Endothelial cell (in vitro differentiated cells): ENCODE data around the gene RFK. TPM values are rescaled to one million over a fixed set of nuclear protein-coding genes. Genes with fewer than 3 reads are reported as not detected.

Experiments used
- DNase-seq: peaks from one replicate; pipeline ENCODE4 v3.0.0; 2021; ENCODE audit warnings: low spot score
- H3K27ac Mint-ChIP-seq: one replicate; pipeline ENCODE4 v1.8.0; 2021; ENCODE audit warnings: mixed read lengths, inconsistent platforms; ENCODE audit not compliant: unreplicated experiment
- H3K27me3 Mint-ChIP-seq: one replicate; pipeline ENCODE4 v1.8.0; 2021; ENCODE audit warnings: mild to moderate bottlenecking, moderate library complexity, mixed read lengths, inconsistent platforms; ENCODE audit not compliant: unreplicated experiment
- H3K36me3 Mint-ChIP-seq: one replicate; pipeline ENCODE4 v1.8.0; 2021; ENCODE audit warnings: mild to moderate bottlenecking, low read depth, mixed read lengths, inconsistent platforms; ENCODE audit not compliant: unreplicated experiment
- H3K4me1 Mint-ChIP-seq: one replicate; pipeline ENCODE4 v1.8.0; 2021; ENCODE audit warnings: mild to moderate bottlenecking, mixed read lengths, inconsistent platforms; ENCODE audit not compliant: unreplicated experiment
- H3K4me3 Mint-ChIP-seq: one replicate; pipeline ENCODE4 v1.8.0; 2021; ENCODE audit warnings: mild to moderate bottlenecking, mixed read lengths, inconsistent platforms; ENCODE audit not compliant: unreplicated experiment
- H3K9me3 Mint-ChIP-seq: one replicate; pipeline ENCODE4 v1.8.0; 2021; ENCODE audit warnings: mixed read lengths, inconsistent platforms; ENCODE audit not compliant: unreplicated experiment
- total RNA-seq: library from RNA; stranded (reverse); fragmentation: NEBNext Ultra II Directional; extraction: Animal tissue kit (Norgen Biotek cat#: 25700); gene quantifications from one replicate; pipeline ENCODE4 v1.2.1, GENCODE V29; 2021; ENCODE audit not compliant: unreplicated experiment
- TF ChIP-seq, protein P1 (sequence below): fragments of 200-600 bp; sonication (generic); IDR thresholded peaks from one replicate; pipeline ENCODE4 v1.5.0; 2021; ENCODE audit warnings: antibody characterized with exemption; ENCODE audit not compliant: unreplicated experiment

Gene RFK
- total RNA-seq, 1 donor from 2014 or later, result 10.1 TPM

DNA sequence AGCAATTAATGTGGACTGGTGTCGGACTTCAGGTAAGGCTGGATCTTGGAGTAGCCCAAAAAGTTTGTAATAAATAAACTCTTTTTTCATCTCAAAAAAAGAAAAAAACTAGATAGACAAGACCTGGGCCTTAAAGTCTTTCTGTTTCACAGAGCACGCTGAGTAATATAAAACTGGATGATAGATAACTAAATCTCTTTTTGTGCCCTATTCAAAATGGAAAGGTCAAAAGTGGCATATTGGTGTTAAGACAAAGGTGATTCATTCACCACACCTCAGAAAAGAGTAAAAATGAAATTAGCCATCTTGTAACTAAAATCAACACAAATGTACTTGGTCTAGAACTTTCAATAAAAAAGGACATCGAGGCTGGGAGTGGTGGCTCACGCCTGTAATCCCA lies 30.3 kb upstream of the RFK start:
- DNase-seq, result no peak
- TF ChIP-seq, protein P1, sequence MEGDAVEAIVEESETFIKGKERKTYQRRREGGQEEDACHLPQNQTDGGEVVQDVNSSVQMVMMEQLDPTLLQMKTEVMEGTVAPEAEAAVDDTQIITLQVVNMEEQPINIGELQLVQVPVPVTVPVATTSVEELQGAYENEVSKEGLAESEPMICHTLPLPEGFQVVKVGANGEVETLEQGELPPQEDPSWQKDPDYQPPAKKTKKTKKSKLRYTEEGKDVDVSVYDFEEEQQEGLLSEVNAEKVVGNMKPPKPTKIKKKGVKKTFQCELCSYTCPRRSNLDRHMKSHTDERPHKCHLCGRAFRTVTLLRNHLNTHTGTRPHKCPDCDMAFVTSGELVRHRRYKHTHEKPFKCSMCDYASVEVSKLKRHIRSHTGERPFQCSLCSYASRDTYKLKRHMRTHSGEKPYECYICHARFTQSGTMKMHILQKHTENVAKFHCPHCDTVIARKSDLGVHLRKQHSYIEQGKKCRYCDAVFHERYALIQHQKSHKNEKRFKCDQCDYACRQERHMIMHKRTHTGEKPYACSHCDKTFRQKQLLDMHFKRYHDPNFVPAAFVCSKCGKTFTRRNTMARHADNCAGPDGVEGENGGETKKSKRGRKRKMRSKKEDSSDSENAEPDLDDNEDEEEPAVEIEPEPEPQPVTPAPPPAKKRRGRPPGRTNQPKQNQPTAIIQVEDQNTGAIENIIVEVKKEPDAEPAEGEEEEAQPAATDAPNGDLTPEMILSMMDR, result no peak
- no peaks in the 10 kb centered on the region for H3K27me3 Mint-ChIP-seq
- H3K9me3 Mint-ChIP-seq, result no peaks in the 10 kb centered on the region
- H3K36me3 Mint-ChIP-seq, result no peaks in the 10 kb centered on the region
- no peak overlapping the region for H3K27ac Mint-ChIP-seq
- no peaks in the 10 kb centered on the region for H3K4me1 Mint-ChIP-seq
- H3K4me3 Mint-ChIP-seq, result no peak overlapping the region

DNA sequence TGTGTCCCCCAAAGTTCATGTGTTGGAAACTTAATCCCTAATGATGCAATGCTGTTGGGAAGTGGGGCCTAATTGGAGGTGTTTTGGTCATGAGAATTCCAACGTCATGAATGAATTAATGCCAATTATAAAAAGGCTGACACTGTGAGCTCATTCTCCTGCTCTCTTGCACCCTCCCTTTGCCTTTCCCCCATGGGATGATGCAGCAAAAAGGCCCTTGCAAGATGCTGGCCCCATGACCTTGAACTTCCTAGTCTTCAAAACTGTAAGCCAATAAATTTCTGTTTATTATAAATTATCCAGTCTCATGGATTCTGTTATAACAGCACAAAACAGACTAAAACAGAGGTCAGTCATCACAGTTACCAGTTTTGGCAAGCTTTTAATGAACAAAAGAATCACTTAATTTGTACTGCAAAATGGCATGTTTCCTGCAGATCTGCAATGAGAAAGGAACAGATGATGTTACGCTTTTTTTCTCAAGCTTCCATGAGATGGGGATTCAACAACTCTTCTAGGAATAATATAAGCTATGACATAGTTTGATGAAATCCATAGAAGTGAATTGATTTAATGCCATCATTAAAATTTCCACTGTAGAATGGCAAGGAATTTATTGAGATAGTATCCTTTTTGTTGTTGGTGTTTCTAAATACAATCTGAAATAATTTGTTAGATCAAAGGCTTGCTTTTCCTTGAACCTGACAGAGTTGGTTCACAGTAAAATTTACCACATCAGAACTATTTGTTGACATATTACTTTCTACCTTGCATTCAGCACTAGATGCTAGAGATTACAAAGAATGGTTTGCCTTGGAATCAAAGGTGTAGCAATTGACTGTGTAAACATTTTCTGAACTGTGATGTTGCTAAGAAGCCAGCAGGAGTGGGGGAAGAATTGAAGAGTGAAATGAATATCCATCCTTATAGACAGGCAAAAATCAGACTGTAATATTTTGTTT lies 29.3 kb upstream of the RFK start:
- TF ChIP-seq, protein P1, result no peak
- Mint-ChIP-seq H3K9me3 (no peaks in the 10 kb centered on the region), H3K27me3 (no peaks in the 10 kb centered on the region), H3K4me1 (no peaks in the 10 kb centered on the region), H3K27ac (no peak overlapping the region), H3K36me3 (no peaks in the 10 kb centered on the region), H3K4me3 (no peak overlapping the region)
- DNase-seq, result no peak

DNA sequence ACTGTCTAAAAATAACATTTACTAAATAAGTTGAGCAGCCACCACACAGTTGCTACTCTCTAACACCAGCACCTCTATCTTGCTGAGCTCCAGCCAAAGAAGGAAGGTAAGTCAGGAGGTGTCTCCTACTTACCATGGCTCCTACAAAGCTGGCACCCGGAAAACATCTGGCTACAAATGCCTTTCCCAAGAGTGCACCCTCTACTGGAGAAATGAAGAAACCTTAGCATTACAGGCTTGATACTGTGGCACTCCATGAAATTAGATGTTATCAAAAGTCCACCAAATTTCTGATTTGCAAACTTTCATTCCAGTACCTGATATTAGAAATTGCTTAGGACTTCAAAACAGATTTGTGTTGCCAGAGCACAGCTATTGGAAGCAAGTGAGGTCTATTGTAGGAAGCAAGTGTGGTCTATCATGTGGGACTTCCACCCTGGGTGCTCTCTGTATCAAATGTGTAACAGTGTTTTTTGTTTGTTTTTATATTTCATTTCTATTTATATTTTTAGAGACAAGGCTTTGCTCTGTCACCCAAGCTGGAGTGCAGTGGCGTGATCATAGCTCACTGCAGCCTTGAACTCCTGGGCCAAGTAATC lies 25.7 kb upstream of the RFK start:
- no peak for DNase-seq

DNA sequence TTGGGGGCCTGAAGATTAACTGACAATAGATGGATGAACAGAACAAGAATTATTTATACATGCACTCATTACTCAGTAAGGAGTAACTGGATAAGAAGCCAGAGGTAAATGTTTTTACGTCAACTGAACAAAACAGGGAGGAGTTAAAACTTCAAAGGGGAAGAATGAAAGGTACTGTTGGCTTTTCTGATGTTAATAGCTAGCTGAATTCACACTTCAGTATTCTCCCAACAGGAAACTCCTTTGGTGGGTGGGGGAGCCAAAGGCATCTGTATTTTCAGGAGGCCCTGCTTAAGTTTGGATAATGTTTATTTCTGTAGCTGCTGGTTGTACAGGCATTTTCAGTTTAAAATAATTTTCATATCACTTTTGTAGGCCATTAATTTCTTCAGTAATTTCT lies 23.2 kb upstream of the RFK start:
- no peak overlapping the region for H3K27ac Mint-ChIP-seq
- TF ChIP-seq, protein P1, result no peak
- H3K36me3 Mint-ChIP-seq, result no peaks in the 10 kb centered on the region
- H3K9me3 Mint-ChIP-seq, result no peaks in the 10 kb centered on the region
- no peak overlapping the region for H3K4me3 Mint-ChIP-seq
- DNase-seq, result no peak
- peaks cover 21% of the 10 kb centered on the region for H3K4me1 Mint-ChIP-seq
- H3K27me3 Mint-ChIP-seq, result no peaks in the 10 kb centered on the region

More for the DNA sequence above, 25.7 kb upstream of the RFK start:
- Mint-ChIP-seq H3K27ac (no peak overlapping the region), H3K9me3 (no peaks in the 10 kb centered on the region), H3K36me3 (no peaks in the 10 kb centered on the region), H3K27me3 (no peaks in the 10 kb centered on the region), H3K4me1 (peaks cover 19% of the 10 kb centered on the region), H3K4me3 (no peak overlapping the region)
- TF ChIP-seq, protein P1, result peak; percentile 41

DNA sequence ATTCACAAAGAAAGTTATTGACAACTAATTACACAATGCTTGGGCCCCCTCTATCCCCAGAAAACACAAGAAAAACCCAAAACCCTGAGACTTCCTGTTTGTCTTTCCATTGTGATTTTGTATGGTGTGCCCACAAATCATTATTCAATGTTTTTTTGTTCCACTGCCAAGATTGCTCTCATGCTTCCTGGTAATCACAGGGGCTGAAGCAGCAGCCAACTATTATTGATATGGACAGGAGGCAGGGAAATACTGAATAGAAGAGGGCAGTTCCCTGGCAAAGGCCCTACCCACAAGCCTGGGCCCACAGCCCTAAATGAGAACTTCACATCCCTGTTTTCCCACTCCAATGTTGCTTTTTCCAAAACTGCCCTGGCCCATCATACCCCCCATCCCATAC lies 21.5 kb upstream of the RFK start:
- TF ChIP-seq, protein P1, result no peak
- no peaks in the 10 kb centered on the region for H3K9me3 Mint-ChIP-seq
- DNase-seq, result no peak
- H3K36me3 Mint-ChIP-seq, result no peaks in the 10 kb centered on the region
- peaks cover 21% of the 10 kb centered on the region for H3K4me1 Mint-ChIP-seq
- no peaks in the 10 kb centered on the region for H3K27me3 Mint-ChIP-seq
- no peak overlapping the region for H3K27ac Mint-ChIP-seq
- no peak overlapping the region for H3K4me3 Mint-ChIP-seq
